ENCODE results near the gene DHFR.

- TF ChIP-seq REST (IDR thresholded peaks at IDR 0.05; ENCODE audit: low read depth) (no peak), TEAD4 (IDR thresholded peaks at IDR 0.05) (no peak), YY1 (IDR thresholded peaks at IDR 0.05; ENCODE audit: low read depth) (no peak), TAF1 (IDR thresholded peaks at IDR 0.05; ENCODE audit: low read depth) (no peak), EGR1 (IDR thresholded peaks at IDR 0.05) (no peak), NFIC (IDR thresholded peaks at IDR 0.05) (no peak), CEBPB (IDR thresholded peaks at IDR 0.05) (no peak), ZBTB7A (IDR thresholded peaks at IDR 0.05; ENCODE audit: low read depth) (no peak), EP300 (IDR thresholded peaks at IDR 0.05; ENCODE audit: borderline replicate concordance) (no peak)
- TF ChIP-seq, protein P1, sequence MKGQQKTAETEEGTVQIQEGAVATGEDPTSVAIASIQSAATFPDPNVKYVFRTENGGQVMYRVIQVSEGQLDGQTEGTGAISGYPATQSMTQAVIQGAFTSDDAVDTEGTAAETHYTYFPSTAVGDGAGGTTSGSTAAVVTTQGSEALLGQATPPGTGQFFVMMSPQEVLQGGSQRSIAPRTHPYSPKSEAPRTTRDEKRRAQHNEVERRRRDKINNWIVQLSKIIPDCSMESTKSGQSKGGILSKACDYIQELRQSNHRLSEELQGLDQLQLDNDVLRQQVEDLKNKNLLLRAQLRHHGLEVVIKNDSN (IDR thresholded peaks at IDR 0.05), result no peak
- TF ChIP-seq, protein P2, sequence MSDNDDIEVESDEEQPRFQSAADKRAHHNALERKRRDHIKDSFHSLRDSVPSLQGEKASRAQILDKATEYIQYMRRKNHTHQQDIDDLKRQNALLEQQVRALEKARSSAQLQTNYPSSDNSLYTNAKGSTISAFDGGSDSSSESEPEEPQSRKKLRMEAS (IDR thresholded peaks at IDR 0.05), result no peak
Observed at GRCh38 chr5:80697100-80697499, 42.3 kb upstream of the DHFR start.

All from Ishikawa (cell line).